T-helper 1 cell treated with Interleukin-12 subunit alpha and Interleukin-12 subunit beta and Interleukin-4 antibody, amounts not matched to agents 30 μg/mL and 1 μg/mL, for 36 hours (primary cell): ENCODE measurements around the gene SPSB4.

ENCODE experiments used
- H3K27ac Mint-ChIP-seq: one replicate; pipeline ENCODE4 v1.8.0; 2021; ENCODE audit warnings: mild to moderate bottlenecking, mixed read lengths
- H3K27me3 Mint-ChIP-seq: one replicate; pipeline ENCODE4 v1.8.0; 2021; ENCODE audit warnings: low read depth, mixed read lengths
- H3K36me3 Mint-ChIP-seq: one replicate; pipeline ENCODE4 v1.8.0; 2021; ENCODE audit warnings: low read depth, mixed read lengths
- H3K4me1 Mint-ChIP-seq: one replicate; pipeline ENCODE4 v1.8.0; 2021; ENCODE audit warnings: low read depth, mixed read lengths
- H3K4me3 Mint-ChIP-seq: one replicate; pipeline ENCODE4 v1.8.0; 2021; ENCODE audit warnings: mild to moderate bottlenecking, moderate library complexity, mixed read lengths
- H3K9me3 Mint-ChIP-seq: one replicate; pipeline ENCODE4 v1.8.0; 2021; ENCODE audit warnings: mixed read lengths

The SPSB4 gene

GRCh38 chr3:141091426-141091825, 40.3 kb downstream of the SPSB4 start:
- Mint-ChIP-seq H3K9me3 (no peaks in the 10 kb centered on the region), H3K27ac (no peak overlapping the region), H3K27me3 (peaks cover 3% of the 10 kb centered on the region), H3K4me1 (no peaks in the 10 kb centered on the region), H3K36me3 (no peaks in the 10 kb centered on the region), H3K4me3 (no peak overlapping the region)

GRCh38 chr3:141092663-141093062, 41.5 kb downstream of the SPSB4 start:
- no peak overlapping the region for H3K27ac Mint-ChIP-seq

GRCh38 chr3:141093397-141093796, 42.2 kb downstream of the SPSB4 start:
- no peaks in the 10 kb centered on the region for H3K9me3 Mint-ChIP-seq
- no peak overlapping the region for H3K4me3 Mint-ChIP-seq
- peaks cover 3% of the 10 kb centered on the region for H3K27me3 Mint-ChIP-seq
- no peak overlapping the region for H3K27ac Mint-ChIP-seq
- H3K36me3 Mint-ChIP-seq, result no peaks in the 10 kb centered on the region
- no peaks in the 10 kb centered on the region for H3K4me1 Mint-ChIP-seq

More at GRCh38 chr3:141092663-141093062, 41.5 kb downstream of the SPSB4 start:
- Mint-ChIP-seq H3K27me3 (peaks cover 3% of the 10 kb centered on the region), H3K4me1 (no peaks in the 10 kb centered on the region), H3K4me3 (no peak overlapping the region), H3K9me3 (no peaks in the 10 kb centered on the region), H3K36me3 (no peaks in the 10 kb centered on the region)

- H3K9me3 Mint-ChIP-seq, result no peaks in the 10 kb centered on the region
- H3K27ac Mint-ChIP-seq, result no peak overlapping the region
- H3K4me3 Mint-ChIP-seq, result no peak overlapping the region
- no peaks in the 10 kb centered on the region for H3K36me3 Mint-ChIP-seq
- no peaks in the 10 kb centered on the region for H3K4me1 Mint-ChIP-seq
- H3K27me3 Mint-ChIP-seq, result peaks cover 3% of the 10 kb centered on the region
Measured at GRCh38 chr3:141093971-141094684, 43.0 kb downstream of the SPSB4 start.

- Mint-ChIP-seq H3K9me3 (no peaks in the 10 kb centered on the region), H3K4me3 (no peak overlapping the region), H3K27ac (no peak overlapping the region), H3K27me3 (peaks cover 2% of the 10 kb centered on the region), H3K36me3 (no peaks in the 10 kb centered on the region), H3K4me1 (peaks cover 2% of the 10 kb centered on the region)
Measured at GRCh38 chr3:141094790-141095545, 43.8 kb downstream of the SPSB4 start.

GRCh38 chr3:141095546-141095937, 44.4 kb downstream of the SPSB4 start:
- Mint-ChIP-seq H3K27me3 (no peaks in the 10 kb centered on the region), H3K36me3 (no peaks in the 10 kb centered on the region), H3K4me1 (peaks cover 2% of the 10 kb centered on the region), H3K9me3 (no peaks in the 10 kb centered on the region), H3K4me3 (no peak overlapping the region), H3K27ac (no peak overlapping the region)

GRCh38 chr3:141096164-141096563, 45.0 kb downstream of the SPSB4 start:
- Mint-ChIP-seq H3K36me3 (no peaks in the 10 kb centered on the region), H3K4me3 (no peak overlapping the region), H3K4me1 (peaks cover 2% of the 10 kb centered on the region)

GRCh38 chr3:141096981-141097380, 45.8 kb downstream of the SPSB4 start:
- Mint-ChIP-seq H3K36me3 (no peaks in the 10 kb centered on the region), H3K27ac (no peak overlapping the region), H3K4me3 (no peak overlapping the region), H3K9me3 (no peaks in the 10 kb centered on the region), H3K4me1 (peaks cover 2% of the 10 kb centered on the region), H3K27me3 (no peaks in the 10 kb centered on the region)

More at GRCh38 chr3:141096164-141096563, 45.0 kb downstream of the SPSB4 start:
- no peaks in the 10 kb centered on the region for H3K9me3 Mint-ChIP-seq
- H3K27me3 Mint-ChIP-seq, result no peaks in the 10 kb centered on the region
- H3K27ac Mint-ChIP-seq, result no peak overlapping the region

- Mint-ChIP-seq H3K4me3 (no peak overlapping the region), H3K36me3 (no peaks in the 10 kb centered on the region), H3K4me1 (peaks cover 2% of the 10 kb centered on the region), H3K27ac (no peak overlapping the region), H3K27me3 (no peaks in the 10 kb centered on the region), H3K9me3 (no peaks in the 10 kb centered on the region)
Measured at GRCh38 chr3:141100112-141100511, 49.0 kb downstream of the SPSB4 start.

GRCh38 chr3:141100531-141101320, 49.6 kb downstream of the SPSB4 start:
- no peak overlapping the region for H3K27ac Mint-ChIP-seq
- no peaks in the 10 kb centered on the region for H3K27me3 Mint-ChIP-seq
- H3K4me1 Mint-ChIP-seq, result peaks cover 2% of the 10 kb centered on the region
- H3K36me3 Mint-ChIP-seq, result no peaks in the 10 kb centered on the region
- no peaks in the 10 kb centered on the region for H3K9me3 Mint-ChIP-seq
- no peak overlapping the region for H3K4me3 Mint-ChIP-seq

- Mint-ChIP-seq H3K9me3 (no peaks in the 10 kb centered on the region), H3K27me3 (no peaks in the 10 kb centered on the region), H3K4me3 (no peak overlapping the region), H3K27ac (no peak overlapping the region), H3K36me3 (no peaks in the 10 kb centered on the region), H3K4me1 (peaks cover 2% of the 10 kb centered on the region)
Measured at GRCh38 chr3:141102372-141102771, 51.2 kb downstream of the SPSB4 start.

- no peaks in the 10 kb centered on the region for H3K27me3 Mint-ChIP-seq
- H3K36me3 Mint-ChIP-seq, result no peaks in the 10 kb centered on the region
- no peak overlapping the region for H3K27ac Mint-ChIP-seq
- H3K9me3 Mint-ChIP-seq, result no peaks in the 10 kb centered on the region
- H3K4me1 Mint-ChIP-seq, result peaks cover 2% of the 10 kb centered on the region
- no peak overlapping the region for H3K4me3 Mint-ChIP-seq
Measured at GRCh38 chr3:141103067-141103466, 51.9 kb downstream of the SPSB4 start.

- Mint-ChIP-seq H3K4me1 (peaks cover 2% of the 10 kb centered on the region), H3K9me3 (no peaks in the 10 kb centered on the region), H3K4me3 (no peak overlapping the region), H3K27ac (no peak overlapping the region), H3K27me3 (no peaks in the 10 kb centered on the region), H3K36me3 (no peaks in the 10 kb centered on the region)
Measured at GRCh38 chr3:141103503-141103902, 52.4 kb downstream of the SPSB4 start.

- Mint-ChIP-seq H3K4me3 (no peak overlapping the region), H3K27ac (no peak overlapping the region), H3K36me3 (no peaks in the 10 kb centered on the region), H3K27me3 (no peaks in the 10 kb centered on the region), H3K9me3 (no peaks in the 10 kb centered on the region), H3K4me1 (peaks cover 2% of the 10 kb centered on the region)
Measured at GRCh38 chr3:141104151-141104821, 53.1 kb downstream of the SPSB4 start.
